Measurements from ENCODE around the gene RALA.

DNA sequence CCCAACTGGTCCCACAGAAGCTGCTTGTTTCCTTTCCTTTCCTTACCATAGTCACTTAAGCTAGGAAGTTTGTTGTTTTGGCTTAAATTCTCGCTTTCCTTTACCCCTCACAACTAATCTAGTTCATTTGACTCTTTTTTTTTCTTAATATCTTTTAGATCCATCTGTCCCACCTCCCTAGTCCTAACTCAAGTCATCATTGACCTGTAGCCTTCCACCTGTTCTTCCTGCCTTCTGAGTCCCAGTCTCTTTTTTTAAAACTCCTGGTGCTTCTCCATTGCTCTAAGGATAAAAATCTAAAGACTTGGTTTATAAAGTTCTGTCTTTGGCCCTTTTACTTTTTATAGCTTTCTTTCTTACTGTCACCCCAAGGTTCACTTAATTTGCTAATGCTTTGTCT lies 47.6 kb downstream of the RALA start:
- TF ChIP-seq, protein P1, sequence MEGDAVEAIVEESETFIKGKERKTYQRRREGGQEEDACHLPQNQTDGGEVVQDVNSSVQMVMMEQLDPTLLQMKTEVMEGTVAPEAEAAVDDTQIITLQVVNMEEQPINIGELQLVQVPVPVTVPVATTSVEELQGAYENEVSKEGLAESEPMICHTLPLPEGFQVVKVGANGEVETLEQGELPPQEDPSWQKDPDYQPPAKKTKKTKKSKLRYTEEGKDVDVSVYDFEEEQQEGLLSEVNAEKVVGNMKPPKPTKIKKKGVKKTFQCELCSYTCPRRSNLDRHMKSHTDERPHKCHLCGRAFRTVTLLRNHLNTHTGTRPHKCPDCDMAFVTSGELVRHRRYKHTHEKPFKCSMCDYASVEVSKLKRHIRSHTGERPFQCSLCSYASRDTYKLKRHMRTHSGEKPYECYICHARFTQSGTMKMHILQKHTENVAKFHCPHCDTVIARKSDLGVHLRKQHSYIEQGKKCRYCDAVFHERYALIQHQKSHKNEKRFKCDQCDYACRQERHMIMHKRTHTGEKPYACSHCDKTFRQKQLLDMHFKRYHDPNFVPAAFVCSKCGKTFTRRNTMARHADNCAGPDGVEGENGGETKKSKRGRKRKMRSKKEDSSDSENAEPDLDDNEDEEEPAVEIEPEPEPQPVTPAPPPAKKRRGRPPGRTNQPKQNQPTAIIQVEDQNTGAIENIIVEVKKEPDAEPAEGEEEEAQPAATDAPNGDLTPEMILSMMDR (IDR thresholded peaks at IDR 0.05) = no peak
- no peak for TF ChIP-seq POLR2A (IDR thresholded peaks at IDR 0.05)

Data from Peyer's patch (tissue), 4 donors.